Measurements from ENCODE around the gene CCNL2. TPM values are rescaled to one million over a fixed set of nuclear protein-coding genes. Genes with fewer than 3 reads are reported as not detected.
"Not testable (repeated sequence)": the region's sequence is repeated elsewhere in the genome, so short reads cannot be mapped to it uniquely, and the experiment has no call there.

Gene CCNL2
- total RNA-seq, 1 donor from 2014 or later, result 120 TPM

DNA sequence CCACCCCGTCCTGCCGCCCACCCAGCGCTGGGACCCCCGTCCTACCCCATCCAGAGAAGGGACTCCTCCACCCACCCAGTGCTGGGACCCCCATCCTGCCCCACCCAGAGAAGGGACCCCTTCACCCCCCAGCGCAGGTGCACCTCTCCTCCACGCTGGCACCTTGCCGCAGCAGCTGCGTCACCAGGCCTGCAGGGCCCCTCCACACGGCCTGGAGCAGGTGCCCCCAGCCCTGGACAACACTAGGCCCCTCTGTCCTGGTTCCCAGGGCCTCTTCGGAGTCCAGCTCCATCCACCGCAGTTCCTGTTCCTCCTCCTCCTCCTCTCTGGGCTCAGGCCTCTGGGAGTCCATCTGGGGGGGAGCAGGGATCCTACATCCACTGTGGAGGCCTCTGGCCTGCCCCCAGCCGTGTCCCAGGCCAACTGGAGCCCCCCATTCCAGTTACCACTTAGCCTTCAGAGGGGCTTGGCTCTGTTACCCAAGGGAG lies 21.6 kb upstream of the CCNL2 start:
- intact Hi-C loops (cut with micrococcal nuclease), result no loop called here

DNA sequence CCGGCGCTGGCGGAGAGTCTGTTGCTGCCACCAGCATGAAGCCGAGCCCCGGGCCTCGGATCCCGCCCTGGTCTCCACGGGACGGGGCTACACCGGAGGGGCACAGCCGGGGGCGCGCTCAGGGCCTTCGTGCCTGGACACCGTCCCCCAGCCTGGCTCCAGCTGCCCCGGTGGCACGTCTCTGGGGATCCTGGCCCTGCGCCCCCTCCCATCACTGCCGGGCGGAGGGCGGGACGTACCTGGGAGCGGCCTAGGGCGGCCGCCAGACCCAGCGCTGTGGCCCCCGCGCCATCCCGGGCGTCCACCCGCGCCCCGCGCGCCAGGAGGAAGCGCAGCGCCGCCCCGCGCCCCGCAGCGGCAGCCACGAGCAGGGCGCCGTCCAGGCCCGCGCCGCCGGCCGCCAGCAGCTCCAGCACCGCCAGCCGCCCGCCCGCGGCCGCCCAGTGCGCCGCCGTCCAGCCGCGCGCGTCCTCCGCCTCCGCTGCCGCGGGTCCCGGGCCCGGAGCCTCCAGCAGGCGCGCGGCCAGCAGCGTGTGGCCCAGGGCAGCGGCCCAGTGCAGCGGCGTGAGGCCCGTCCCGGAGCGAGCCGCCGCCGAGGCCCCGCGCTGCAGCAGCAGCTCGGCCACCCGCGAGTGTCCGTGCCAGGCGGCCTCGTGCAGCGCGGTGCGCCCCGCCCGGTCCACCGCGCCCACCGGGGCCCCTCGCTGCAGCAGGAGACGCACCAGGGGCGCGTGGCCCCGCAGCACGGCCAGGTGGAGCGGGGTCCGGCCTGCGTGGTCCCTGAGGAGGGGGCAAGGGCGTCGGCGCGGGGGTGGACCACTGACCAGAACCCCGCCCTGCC lies 20.9 kb upstream of the CCNL2 start:
- intact Hi-C loops (cut with micrococcal nuclease), result no loop called here

- intact Hi-C loops (cut with micrococcal nuclease), result no loop called here
Observed at GRCh38 chr1:1419363-1419812, 20.3 kb upstream of the CCNL2 start.

DNA sequence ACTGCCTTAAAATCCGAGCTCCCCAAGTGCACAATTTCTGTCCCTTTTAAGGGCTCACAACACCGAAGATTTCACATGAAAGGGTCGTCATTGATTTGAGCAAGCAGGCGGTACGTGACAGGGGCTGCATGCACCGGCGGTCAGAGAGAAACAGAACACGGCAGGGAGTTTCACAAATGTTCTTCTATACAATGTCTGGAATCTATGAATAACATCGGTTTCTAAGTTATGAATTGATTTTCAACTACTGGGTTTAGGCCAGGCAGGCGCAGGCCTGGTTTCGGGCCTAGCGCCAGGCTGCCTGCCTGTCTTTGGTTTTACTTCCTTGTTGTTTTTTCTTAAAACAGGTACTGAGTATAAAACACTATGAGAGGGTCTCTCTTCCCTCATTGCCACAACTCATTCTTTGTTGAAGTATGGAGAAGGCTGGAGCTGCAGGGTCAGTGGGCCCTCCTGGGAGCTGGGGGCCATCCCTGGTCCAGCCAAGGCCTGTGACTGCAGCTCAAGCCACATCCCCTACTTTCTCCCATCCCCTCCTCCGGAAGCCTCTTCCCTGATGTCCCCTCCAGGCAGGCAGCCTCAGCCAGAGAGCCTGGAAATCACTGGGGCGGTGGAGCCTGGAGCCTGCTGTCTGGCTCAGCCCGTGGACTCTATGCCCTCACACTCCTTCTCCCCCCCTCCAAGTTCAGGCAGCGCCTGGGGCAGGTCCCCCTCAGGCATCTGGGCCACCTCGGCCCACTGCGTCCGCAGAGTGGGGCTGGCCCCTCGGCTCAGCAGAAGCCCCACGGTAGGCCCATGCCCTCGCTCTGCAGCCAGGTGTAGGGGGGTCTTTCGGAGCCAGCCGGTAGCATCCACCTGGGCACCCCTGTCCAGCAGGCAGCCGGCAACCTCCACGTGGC lies 19.6 kb upstream of the CCNL2 start:
- intact Hi-C loops (cut with micrococcal nuclease), result no loop called here

DNA sequence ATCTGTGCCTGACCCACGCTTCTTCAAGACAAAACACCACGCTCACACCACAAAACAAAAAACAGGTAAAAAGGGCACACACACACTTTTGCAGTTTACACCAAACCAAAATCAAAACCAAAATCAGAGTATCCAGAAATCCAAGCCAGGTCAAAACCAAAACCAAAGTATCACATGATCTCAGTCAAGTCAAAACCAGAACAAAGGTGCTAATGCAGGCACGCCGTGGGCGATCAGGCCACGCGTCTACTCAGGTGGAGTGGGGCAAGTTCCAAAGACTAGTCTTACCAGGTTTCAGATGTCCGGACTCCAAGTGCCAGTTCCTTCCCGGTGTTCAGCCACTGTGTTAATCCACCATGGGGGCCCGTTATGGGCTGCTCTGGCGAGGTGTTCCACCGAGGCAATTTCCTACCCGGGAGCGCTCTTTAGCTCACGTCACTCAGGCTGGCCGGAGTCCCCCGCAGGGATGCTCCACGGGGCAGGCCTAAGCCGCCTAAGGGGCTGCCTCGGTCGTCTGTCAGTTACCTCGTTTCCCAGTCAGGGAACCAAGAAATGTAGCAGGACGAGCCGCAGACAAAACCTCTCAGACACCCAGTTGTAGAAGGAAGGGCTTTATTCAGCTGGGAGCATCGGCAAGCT lies 18.8 kb upstream of the CCNL2 start:
- intact Hi-C loops (cut with micrococcal nuclease), result not testable (repeated sequence)

DNA sequence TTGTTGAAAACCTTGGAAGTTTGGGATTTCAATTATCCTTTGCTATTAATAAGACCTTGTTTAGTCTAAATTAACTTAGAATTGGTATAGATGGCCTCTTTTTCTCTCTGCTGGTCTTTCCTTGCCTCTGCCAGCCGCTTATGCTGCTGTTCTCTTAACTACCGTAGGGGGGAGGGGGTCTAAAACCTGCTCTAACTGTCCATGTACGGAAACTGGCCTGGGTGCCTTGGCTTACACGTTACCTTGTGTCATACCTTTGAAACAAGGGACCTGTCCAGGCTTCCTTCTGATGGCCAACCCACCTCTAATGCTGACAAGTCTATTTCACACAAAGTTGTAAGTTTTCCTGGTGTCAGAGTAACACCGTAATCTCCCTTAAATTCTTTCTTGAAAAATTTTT lies 18.3 kb upstream of the CCNL2 start:
- intact Hi-C loops (cut with micrococcal nuclease), result not testable (repeated sequence)

DNA sequence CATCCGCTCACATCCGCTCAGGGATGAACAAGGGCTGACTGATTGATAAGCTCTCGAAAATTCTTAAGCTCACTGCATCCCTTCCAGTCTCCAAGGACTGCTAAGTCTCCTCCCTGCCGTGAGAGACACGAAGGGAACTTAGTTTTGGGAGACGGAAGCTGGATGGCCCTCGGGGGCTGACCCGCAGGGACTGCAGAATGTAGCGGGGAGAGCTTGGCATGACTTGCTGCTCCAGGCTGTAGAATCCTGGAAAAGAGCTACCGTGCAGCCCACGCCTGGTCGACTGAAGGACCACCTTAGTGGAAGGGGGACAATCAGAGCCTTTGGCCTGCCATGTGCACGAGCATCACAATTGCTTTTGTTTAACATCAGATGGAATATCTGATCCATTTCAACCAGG lies 16.6 kb upstream of the CCNL2 start:
- intact Hi-C loops (cut with micrococcal nuclease), result no loop called here

GRCh38 chr1:1412311-1412902 lies 13.3 kb upstream of the CCNL2 start:
- intact Hi-C loops (cut with micrococcal nuclease), result not testable (repeated sequence)

GRCh38 chr1:1411626-1412025 lies 12.5 kb upstream of the CCNL2 start:
- intact Hi-C loops (cut with micrococcal nuclease), result no loop called here

GRCh38 chr1:1410238-1410637 lies 11.1 kb upstream of the CCNL2 start:
- intact Hi-C loops (cut with micrococcal nuclease), result not testable (repeated sequence)

DNA sequence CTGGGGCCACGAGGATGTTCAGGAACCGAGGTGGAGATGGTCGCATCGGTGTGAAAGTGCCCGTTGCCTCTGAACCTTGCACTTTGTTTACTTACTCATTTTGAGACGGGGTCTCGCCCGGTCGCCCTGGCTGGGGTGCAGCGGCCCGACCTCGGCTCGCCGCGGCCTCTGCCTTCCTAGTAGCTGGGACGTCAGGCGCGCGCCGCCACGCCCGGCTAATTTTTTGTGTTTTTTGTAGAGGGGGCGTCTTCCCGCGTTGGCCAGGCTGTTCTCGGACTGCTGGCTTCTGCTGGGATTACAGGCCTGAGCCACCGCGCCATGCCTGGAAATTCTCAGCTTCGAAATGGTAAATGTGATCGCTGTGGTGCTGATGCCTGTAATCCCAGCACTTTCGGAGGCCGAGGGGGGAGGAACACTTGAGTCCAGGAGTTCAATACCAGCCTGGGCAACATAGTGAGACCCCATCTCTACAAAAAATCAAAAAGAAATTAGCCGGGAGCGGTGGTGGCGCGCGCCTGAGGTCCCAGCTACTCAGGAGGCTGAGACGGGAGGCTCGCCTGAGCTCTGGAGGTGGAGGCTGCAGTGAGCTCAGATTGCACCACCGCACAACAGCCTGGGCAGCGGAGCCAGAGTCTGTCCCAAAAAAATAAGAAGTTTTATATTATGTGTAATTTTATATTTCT lies 8.6 kb upstream of the CCNL2 start:
- intact Hi-C loops (cut with micrococcal nuclease), result loop anchor here (1.0 to 10.0 kb wide), 6 partner anchors 8 to 317 kb away; partner anchors contain the start of genes ATAD3B, AURKAIP1, CCNL2 and CDK11A

- intact Hi-C loops (cut with micrococcal nuclease), result loop anchor here (1.0 to 10.0 kb wide), 6 partner anchors 8 to 318 kb away; partner anchors contain the start of genes ATAD3B, AURKAIP1, CCNL2 and CDK11A
Observed at GRCh38 chr1:1406821-1407635, 7.9 kb upstream of the CCNL2 start, which contains the start of gene MRPL20. MRPL20 (minus strand) TSS chr1:1407293; CDS start chr1:1407217, 76 bp downstream.

GRCh38 chr1:1406101-1406820 lies 7.1 kb upstream of the CCNL2 start:
- intact Hi-C loops (cut with micrococcal nuclease), result loop anchor here (10.0 kb wide), 1 partner anchor 319 kb away; the partner anchor contains the start of gene CDK11A

DNA sequence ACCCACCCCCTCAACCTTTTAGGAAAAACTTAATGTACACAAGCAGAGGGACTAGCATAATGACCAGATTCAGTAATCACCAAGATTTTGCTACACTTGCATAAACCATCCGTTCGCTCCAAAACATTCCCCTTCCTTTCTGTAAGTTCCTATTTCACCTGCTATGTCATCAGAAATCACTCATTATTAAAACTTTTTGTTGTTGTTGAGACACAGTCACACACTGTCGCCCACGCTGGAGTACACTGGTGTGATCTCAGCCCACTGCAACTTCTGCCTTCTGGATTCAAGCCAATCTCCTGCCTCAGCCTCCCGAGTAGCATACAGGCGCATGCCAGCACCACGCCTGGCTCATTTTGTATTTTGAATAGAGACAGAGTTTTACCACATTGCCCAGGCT lies 4.5 kb upstream of the CCNL2 start:
- intact Hi-C loops (cut with micrococcal nuclease), result loop anchor here (10.0 kb wide), 1 partner anchor 321 kb away; the partner anchor contains the start of gene CDK11A

GRCh38 chr1:1402901-1403392 lies 3.8 kb upstream of the CCNL2 start:
- intact Hi-C loops (cut with micrococcal nuclease), result loop anchor here (10.0 kb wide), 1 partner anchor 322 kb away; the partner anchor contains the start of gene CDK11A

DNA sequence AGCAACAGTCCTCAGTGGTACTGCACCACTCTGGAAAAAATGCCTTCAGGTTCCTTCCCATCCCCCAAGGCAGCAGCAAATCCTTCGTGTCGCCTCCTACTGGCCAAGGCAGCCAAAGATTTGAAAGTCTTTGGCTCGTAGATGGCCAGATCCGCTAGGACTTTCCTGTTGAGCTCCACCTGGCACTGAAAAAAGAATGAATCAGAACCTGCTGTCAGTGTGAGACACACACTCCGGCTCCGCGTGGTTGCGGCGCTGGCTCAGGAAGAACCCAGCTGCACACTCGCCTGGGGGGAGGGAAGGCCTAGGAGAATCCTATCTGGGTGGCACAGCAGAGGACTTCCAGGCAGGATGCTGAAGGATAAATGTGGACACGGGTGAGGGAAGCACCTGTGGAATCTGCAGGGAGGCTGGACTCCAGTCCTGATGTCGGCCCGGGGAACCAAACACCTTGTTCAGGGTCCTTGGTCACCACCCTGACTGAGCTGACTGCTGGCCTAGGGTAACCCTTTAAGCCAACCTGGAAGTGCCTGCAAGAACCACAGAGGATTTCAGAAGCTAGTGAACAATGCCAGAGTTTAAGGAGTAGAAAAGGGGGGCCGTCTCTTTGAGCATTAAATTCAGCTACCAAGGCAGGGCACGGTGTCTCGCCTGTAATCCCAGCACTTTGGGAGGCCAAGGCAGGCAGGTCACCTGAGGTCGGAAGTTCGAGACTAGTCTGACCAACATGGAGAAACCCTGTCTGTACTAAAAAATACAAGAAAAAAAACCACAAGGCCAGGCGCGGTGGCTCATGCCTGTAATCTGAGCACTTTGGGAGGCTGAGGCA lies 3.2 kb upstream of the CCNL2 start:
- intact Hi-C loops (cut with micrococcal nuclease), result loop anchor here (10.0 kb wide), 1 partner anchor 323 kb away; the partner anchor contains the start of gene CDK11A

GRCh38 chr1:1401457-1402010 lies 2.4 kb upstream of the CCNL2 start:
- intact Hi-C loops (cut with micrococcal nuclease), result loop anchor here (10.0 kb wide), 1 partner anchor 323 kb away; the partner anchor contains the start of gene CDK11A

Measured in T-helper 1 cell treated with Interleukin-12 subunit alpha and Interleukin-12 subunit beta and Interleukin-4 antibody, amounts not matched to agents 30 ng/mL and 1 ng/mL, for 36 hours (primary cell).